ENCODE results near the gene BBLN.
"Not testable (repeated sequence)": the region's sequence is repeated elsewhere in the genome, so short reads cannot be mapped to it uniquely, and the experiment has no call there.

BBLN gene

GRCh38 chr9:128159784-128160602, at the start of gene BBLN:
TSS of gene BBLN (plus strand) at chr9:128160265. CDS start at chr9:128160408, 143 bp downstream.
- FAIRE-seq, result no peak
- peak; percentile 98 for DNase-seq (ENCODE audit: insufficient read length, low spot score)
- TF ChIP-seq POLR2A (IDR thresholded peaks at IDR 0.05; ENCODE audit: low read depth, low read length), result peak; percentile 86

- DNase-seq (ENCODE audit: insufficient read length, low spot score), result not testable (repeated sequence)
Observed at GRCh38 chr9:128111726-128112125, 48.3 kb upstream of the BBLN start.

DNA sequence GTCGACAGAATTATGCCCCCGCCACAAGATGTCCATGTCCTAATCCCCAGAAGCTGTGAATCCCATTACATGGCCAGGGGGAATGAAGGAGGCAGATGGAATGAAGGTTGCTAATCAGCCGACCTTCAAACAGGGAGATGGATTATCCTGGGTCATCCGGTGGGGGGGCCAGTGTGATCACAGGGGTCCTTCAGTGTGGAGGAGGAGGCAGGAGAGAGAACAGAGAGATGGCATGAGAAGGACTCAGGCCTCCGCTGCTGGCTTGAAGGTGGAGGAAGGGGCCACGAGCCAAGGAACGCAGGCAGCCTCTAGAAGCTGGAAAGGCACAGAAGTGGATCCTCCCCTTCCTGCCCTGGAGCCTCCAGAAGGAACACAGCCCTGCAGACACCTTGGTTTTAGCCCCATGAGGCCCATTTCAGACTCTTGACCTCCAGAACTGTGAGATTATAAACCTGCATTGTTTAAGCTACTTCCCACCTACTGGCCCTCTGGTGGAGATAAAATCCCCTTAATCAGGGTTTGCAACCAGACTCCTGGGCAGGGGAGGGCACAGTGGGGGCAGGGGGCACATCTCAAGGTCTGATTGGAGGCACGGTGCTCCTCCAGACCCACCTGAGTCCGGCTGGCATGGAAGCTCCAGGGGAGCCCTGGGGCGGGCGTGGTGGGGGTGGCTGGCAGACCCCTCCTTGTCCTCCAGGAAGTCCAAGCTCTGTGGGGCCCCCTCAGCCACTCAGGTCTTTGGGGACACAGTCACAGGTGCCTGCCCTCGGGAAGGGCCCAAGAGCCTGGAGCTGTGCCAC, 46.3 kb upstream of the BBLN start:
- no peak for FAIRE-seq

More at GRCh38 chr9:128111726-128112125, 48.3 kb upstream of the BBLN start:
- FAIRE-seq, result not testable (repeated sequence)

GRCh38 chr9:128114326-128115186, 45.5 kb upstream of the BBLN start:
- no peak for TF ChIP-seq POLR2A (IDR thresholded peaks at IDR 0.05; ENCODE audit: low read depth, low read length)
- DNase-seq (ENCODE audit: insufficient read length, low spot score) (no peak), FAIRE-seq (no peak)

More for the DNA sequence above, 46.3 kb upstream of the BBLN start:
- no peak for TF ChIP-seq POLR2A (IDR thresholded peaks at IDR 0.05; ENCODE audit: low read depth, low read length)
- DNase-seq (ENCODE audit: insufficient read length, low spot score), result no peak

DNA sequence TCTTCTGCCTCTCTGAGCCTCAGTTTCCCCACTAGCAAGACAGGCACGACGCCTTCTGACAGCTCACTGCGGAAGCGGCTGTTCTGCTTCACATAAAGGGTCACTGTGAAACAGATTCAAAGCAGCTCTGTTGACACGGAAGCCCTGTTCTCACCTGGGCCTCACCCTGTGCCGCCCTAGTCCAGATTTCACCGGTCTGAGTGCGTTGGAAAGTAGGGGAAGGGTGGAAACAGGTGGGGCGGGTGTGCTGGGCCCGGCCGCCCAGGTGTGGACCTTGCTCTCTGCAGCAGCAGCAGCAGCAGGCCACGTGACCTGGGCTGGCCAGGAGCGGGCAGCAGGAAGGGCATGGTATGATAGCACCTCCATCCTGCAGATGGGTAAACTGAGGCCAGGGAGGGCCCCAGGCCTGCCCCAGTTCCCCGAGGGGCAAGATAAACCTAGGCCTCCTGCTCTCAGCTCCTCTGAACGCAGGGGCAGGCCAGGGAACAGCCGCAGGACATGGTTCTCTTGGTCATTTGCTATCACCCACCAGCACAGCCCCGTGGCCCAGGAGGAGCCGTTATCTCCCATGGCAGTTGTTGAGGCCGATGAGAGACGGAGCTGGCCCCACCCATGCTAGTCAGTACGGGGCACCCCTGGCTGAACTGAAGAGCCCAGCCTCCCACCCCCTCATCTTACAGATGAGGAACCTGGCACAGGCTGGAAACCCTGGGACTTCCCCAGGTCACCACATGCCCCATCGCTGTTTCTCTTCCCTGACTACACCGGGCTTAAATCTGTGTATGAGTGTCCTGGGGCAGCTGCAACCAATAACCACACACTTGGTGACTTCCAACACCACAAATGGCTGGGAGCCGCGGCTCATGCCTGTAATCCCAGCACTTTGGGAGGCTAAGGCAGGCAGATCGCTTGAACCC, 44.6 kb upstream of the BBLN start:
- no peak for TF ChIP-seq POLR2A (IDR thresholded peaks at IDR 0.05; ENCODE audit: low read depth, low read length)
- DNase-seq (ENCODE audit: insufficient read length, low spot score) (no peak), FAIRE-seq (no peak)

GRCh38 chr9:128116104-128117083, 43.7 kb upstream of the BBLN start:
- TF ChIP-seq POLR2A (IDR thresholded peaks at IDR 0.05; ENCODE audit: low read depth, low read length), result no peak
- FAIRE-seq (no peak), DNase-seq (ENCODE audit: insufficient read length, low spot score) (no peak)

GRCh38 chr9:128117613-128118471, 42.2 kb upstream of the BBLN start:
- TF ChIP-seq POLR2A (IDR thresholded peaks at IDR 0.05; ENCODE audit: low read depth, low read length), result no peak
- FAIRE-seq, result peak; percentile 89

DNA sequence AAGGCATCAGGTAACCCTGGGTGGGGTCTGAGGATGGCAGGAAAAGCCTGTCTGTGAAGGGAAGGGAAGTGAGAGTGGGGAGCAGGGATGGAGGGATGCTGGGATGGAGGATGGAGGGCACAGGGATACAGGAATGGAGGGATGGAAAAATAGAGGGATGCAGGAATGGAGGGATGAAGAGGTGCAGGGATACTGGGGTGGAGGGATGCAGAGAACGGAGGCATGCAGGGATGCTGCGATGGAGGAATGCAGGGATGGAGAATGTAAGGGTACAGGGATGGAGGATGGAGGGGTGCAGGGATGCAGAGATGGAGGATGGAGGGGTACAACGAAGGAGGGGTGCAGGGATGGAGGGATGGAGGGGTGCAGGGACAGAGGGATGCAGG, 41.6 kb upstream of the BBLN start:
- FAIRE-seq, result no peak
- TF ChIP-seq POLR2A (IDR thresholded peaks at IDR 0.05; ENCODE audit: low read depth, low read length), result no peak

More at GRCh38 chr9:128117613-128118471, 42.2 kb upstream of the BBLN start:
- DNase-seq (ENCODE audit: insufficient read length, low spot score), result peak; percentile 92

GRCh38 chr9:128118971-128119665, 40.9 kb upstream of the BBLN start:
- TF ChIP-seq POLR2A (IDR thresholded peaks at IDR 0.05; ENCODE audit: low read depth, low read length), result no peak
- DNase-seq (ENCODE audit: insufficient read length, low spot score), result no peak
- no peak for FAIRE-seq

More for the DNA sequence above, 41.6 kb upstream of the BBLN start:
- DNase-seq (ENCODE audit: insufficient read length, low spot score), result no peak

DNA sequence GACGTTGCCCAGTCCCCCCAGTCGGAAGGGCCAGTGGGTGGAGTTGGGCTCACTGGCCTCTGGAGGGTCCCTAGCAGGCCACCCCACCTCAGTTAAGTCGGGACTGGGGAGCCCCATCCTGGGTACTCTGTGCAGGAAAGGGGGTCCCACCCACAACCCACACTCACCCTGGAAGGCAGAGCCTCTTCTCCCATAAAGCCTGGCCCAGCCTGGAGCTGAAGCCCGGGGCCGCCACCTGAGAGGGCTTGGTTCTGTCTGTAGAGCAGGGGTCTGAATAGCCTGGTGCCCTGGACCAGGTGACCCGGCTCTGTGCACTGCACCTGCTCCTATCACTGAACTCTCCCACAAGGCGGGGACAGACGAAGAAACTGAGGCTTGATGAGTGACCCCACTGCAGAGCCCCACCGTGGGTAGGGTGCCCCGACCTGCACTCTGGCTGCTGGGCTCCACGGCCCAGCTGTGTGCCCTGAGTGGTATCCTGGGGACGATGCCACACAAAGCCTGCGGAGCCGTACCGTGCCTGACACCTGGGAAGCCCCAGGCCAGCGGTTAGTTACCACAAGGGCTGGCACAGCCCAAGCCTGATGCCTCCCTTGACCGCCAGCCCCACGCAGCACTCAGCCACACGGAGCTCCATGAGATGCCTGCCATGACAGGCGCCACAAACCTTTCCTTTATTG, 39.9 kb upstream of the BBLN start:
- FAIRE-seq (no peak), DNase-seq (ENCODE audit: insufficient read length, low spot score) (no peak)
- TF ChIP-seq POLR2A (IDR thresholded peaks at IDR 0.05; ENCODE audit: low read depth, low read length), result no peak
